Measurements from ENCODE around the gene RNLS. TPM values are rescaled to one million over a fixed set of nuclear protein-coding genes. Genes with fewer than 3 reads are reported as not detected.

The RNLS gene
- total and polyA plus RNA-seq, 2 donors from 2014 or later, result 19.5 to 21.1 TPM

DNA sequence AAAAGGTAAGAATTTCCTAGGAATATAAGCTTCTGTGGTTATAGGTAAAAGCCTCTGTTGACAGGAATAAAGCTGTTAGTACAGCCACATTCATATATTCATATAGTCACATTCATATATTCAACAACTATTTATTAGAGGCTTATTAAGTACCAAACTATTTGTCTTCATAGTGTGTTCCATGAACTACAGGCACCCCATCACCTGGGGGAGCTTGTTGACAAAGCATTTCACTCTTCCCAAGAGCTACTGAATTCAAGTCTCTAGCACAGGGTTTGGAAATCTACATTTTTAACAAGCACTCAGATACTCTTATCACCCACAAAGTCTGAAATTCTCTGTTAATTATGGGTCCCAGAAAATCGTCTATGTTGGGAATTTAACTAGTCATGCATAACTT, 110.6 kb downstream of the RNLS start:
- Histone ChIP-seq H3K9ac (ENCODE audit: low read length in 3 of 3) (no peak overlapping the region), H3K4me1 (ENCODE audit: control insufficient read depth in 2 of 3, insufficient read depth in 2 of 3, low read depth in 1 of 3, low read length in 3 of 3) (peaks cover 0 to 3% (median 0%) of the 10 kb centered on the region in 3 donors), H3K27ac (ENCODE audit: low read depth in 2 of 2, low read length in 2 of 2) (no peak overlapping the region), H3K27me3 (ENCODE audit: control insufficient read depth, insufficient read depth, low read length) (no peaks in the 10 kb centered on the region), H3K9me3 (ENCODE audit: control insufficient read depth in 2 of 3, insufficient read depth in 1 of 3, low read length in 3 of 3) (no peaks in the 10 kb centered on the region), H3K36me3 (ENCODE audit: control insufficient read depth in 2 of 3, insufficient read depth in 3 of 3, low read length in 3 of 3) (no peaks in the 10 kb centered on the region), H3K4me3 (ENCODE audit: low read length in 3 of 3) (no peak overlapping the region)
- intact Hi-C loops (cut with DNase I), result no loop called here
- no peak for DNase-seq
- TF ChIP-seq, protein P1, sequence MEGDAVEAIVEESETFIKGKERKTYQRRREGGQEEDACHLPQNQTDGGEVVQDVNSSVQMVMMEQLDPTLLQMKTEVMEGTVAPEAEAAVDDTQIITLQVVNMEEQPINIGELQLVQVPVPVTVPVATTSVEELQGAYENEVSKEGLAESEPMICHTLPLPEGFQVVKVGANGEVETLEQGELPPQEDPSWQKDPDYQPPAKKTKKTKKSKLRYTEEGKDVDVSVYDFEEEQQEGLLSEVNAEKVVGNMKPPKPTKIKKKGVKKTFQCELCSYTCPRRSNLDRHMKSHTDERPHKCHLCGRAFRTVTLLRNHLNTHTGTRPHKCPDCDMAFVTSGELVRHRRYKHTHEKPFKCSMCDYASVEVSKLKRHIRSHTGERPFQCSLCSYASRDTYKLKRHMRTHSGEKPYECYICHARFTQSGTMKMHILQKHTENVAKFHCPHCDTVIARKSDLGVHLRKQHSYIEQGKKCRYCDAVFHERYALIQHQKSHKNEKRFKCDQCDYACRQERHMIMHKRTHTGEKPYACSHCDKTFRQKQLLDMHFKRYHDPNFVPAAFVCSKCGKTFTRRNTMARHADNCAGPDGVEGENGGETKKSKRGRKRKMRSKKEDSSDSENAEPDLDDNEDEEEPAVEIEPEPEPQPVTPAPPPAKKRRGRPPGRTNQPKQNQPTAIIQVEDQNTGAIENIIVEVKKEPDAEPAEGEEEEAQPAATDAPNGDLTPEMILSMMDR (IDR thresholded peaks at IDR 0.05; ENCODE audit: borderline replicate concordance, extremely low read depth, insufficient read depth), result no peak
- no peak for FAIRE-seq

DNA sequence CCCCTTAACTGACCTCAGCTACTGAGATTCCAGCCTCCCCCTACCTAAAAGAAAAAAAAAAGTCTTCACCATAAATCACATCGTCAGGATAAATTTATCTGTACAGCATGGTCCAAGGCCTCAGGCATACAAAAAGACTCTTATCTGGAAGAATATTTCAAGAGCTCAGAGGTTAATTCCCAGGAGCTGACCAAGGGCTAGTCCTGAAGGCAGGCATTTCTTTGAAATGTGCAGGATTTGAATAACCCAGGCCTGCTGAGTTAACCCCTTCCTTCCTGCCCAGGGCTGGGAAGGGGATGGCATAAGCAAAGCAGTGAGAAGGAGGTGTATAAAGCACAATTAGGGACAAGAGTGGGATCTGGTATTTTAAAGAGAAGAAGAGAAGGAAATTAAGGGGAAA, 111.2 kb downstream of the RNLS start:
- H3K27ac ChIP-seq (ENCODE audit: low read depth in 2 of 2, low read length in 2 of 2), result no peak overlapping the region
- DNase-seq, result no peak
- intact Hi-C loops (cut with DNase I), result no loop called here
- H3K4me1 ChIP-seq (ENCODE audit: control insufficient read depth in 2 of 3, insufficient read depth in 2 of 3, low read depth in 1 of 3, low read length in 3 of 3), result peaks cover 0 to 5% (median 0%) of the 10 kb centered on the region in 3 donors
- TF ChIP-seq, protein P1 (IDR thresholded peaks at IDR 0.05; ENCODE audit: borderline replicate concordance, extremely low read depth, insufficient read depth), result no peak
- no peak overlapping the region for H3K4me3 ChIP-seq (ENCODE audit: low read length in 3 of 3)
- H3K9me3 ChIP-seq (ENCODE audit: control insufficient read depth in 2 of 3, insufficient read depth in 1 of 3, low read length in 3 of 3), result no peaks in the 10 kb centered on the region
- no peak overlapping the region for H3K9ac ChIP-seq (ENCODE audit: low read length in 3 of 3)
- no peaks in the 10 kb centered on the region for H3K36me3 ChIP-seq (ENCODE audit: control insufficient read depth in 2 of 3, insufficient read depth in 3 of 3, low read length in 3 of 3)
- H3K27me3 ChIP-seq (ENCODE audit: control insufficient read depth, insufficient read depth, low read length), result no peaks in the 10 kb centered on the region
- FAIRE-seq, result no peak

DNA sequence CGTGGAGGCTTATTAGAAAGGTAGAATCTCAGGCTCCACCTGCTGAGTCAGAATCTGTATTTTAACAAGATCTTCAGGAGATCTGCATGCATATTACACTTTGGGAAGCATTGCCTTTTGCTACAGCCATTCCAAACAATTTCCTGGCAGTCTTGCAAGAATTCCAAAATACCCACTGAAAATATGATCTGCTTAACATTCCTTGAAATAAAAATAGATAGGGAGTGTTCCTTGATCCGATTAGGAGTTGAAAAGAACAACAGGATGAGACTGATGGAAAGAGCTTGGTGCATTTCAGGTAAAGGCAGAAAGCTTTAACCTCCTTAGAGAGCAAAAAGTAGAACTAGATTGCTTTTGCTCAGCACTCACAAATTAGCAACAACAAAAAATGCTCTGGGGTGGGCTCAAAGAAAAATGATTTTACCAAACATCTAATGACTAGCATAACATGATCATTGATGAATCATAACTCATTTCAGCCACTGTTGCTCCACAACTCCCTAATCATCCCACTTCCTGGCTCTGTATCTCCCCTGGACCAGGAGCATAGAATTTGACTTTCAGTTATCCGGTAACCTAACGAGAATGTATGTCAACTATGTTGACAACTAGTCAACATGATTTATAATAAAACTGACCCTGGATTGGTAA, 115.2 kb downstream of the RNLS start:
- TF ChIP-seq, protein P1 (IDR thresholded peaks at IDR 0.05; ENCODE audit: borderline replicate concordance, extremely low read depth, insufficient read depth), result no peak
- intact Hi-C loops (cut with DNase I), result no loop called here
- H3K9me3 ChIP-seq (ENCODE audit: control insufficient read depth in 2 of 3, insufficient read depth in 1 of 3, low read length in 3 of 3), result no peaks in the 10 kb centered on the region
- no peak overlapping the region for H3K27ac ChIP-seq (ENCODE audit: low read depth in 2 of 2, low read length in 2 of 2)
- H3K4me1 ChIP-seq (ENCODE audit: control insufficient read depth in 2 of 3, insufficient read depth in 2 of 3, low read depth in 1 of 3, low read length in 3 of 3), result peaks cover 0 to 5% (median 0%) of the 10 kb centered on the region in 3 donors
- no peaks in the 10 kb centered on the region for H3K36me3 ChIP-seq (ENCODE audit: control insufficient read depth in 2 of 3, insufficient read depth in 3 of 3, low read length in 3 of 3)
- DNase-seq (no peak), FAIRE-seq (no peak)
- no peak overlapping the region for H3K4me3 ChIP-seq (ENCODE audit: low read length in 3 of 3)
- H3K9ac ChIP-seq (ENCODE audit: low read length in 3 of 3), result no peak overlapping the region
- no peaks in the 10 kb centered on the region for H3K27me3 ChIP-seq (ENCODE audit: control insufficient read depth, insufficient read depth, low read length)

DNA sequence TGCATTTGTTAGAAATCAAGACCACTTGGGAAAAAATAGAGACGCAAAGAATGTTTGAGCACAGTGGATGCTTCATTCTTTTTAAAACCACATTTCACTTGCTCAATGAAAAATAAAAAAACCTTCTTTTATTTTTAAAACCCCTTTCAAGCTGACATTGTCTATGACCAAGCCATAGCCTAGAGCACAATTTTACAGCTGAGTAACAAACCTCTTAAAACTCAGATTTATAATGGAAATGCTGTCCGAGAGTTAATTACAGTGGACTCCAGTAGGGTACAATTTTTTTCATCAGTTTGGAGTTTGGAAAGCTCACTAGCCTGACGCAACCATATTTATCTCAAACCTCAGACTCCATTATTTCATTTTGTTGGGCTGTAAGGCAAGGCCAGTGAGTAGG, 116.3 kb downstream of the RNLS start:
- Histone ChIP-seq H3K4me3 (ENCODE audit: low read length in 3 of 3) (no peak overlapping the region), H3K27ac (ENCODE audit: low read depth in 2 of 2, low read length in 2 of 2) (no peak overlapping the region), H3K9ac (ENCODE audit: low read length in 3 of 3) (no peak overlapping the region), H3K27me3 (ENCODE audit: control insufficient read depth, insufficient read depth, low read length) (no peaks in the 10 kb centered on the region), H3K36me3 (ENCODE audit: control insufficient read depth in 2 of 3, insufficient read depth in 3 of 3, low read length in 3 of 3) (no peaks in the 10 kb centered on the region), H3K4me1 (ENCODE audit: control insufficient read depth in 2 of 3, insufficient read depth in 2 of 3, low read depth in 1 of 3, low read length in 3 of 3) (peaks cover 0 to 5% (median 0%) of the 10 kb centered on the region in 3 donors), H3K9me3 (ENCODE audit: control insufficient read depth in 2 of 3, insufficient read depth in 1 of 3, low read length in 3 of 3) (no peaks in the 10 kb centered on the region)
- FAIRE-seq, result no peak
- peak in 1 of 5 donors; percentile 19 for DNase-seq
- intact Hi-C loops (cut with DNase I), result no loop called here
- TF ChIP-seq, protein P1 (IDR thresholded peaks at IDR 0.05; ENCODE audit: borderline replicate concordance, extremely low read depth, insufficient read depth), result no peak
